Measurements from ENCODE around the gene PCCA.

DNA sequence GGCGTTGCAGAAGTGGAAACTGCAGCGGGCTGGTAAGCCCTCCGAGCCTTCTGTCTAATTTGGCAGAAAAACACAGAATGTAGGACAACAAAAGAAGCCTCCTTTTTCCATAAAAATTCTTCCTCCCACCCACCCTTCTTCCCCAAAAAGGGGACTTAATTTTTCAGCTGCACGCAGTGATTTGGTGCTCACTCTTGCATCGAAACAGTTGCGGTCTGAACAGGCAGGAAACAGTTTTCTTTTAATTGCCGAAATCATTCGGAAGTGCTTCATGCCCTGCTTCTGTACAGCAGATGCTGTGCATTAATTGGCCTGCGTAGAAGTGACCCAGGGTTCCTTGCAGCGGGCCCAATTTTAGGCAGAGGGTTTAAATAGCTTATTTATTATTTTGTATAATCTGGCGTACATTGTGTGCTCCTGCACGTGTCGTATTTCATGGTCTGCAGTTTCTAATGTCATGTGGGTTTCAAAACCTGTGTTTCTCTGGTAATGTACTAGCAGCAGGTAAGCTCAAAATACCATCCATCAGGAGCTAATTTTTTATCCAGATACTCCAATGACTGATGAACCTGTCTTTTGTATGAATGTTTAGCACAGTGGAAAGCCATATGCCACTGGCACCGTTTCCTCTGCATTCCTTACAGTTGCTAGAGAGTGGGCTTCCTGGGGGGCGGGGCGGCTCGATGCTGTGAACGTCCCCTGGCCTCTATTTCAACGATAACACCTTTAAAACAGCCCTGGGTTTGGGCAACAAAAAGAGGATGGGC is 433.1 kb downstream of the PCCA start:
- TF ChIP-seq, protein P1, sequence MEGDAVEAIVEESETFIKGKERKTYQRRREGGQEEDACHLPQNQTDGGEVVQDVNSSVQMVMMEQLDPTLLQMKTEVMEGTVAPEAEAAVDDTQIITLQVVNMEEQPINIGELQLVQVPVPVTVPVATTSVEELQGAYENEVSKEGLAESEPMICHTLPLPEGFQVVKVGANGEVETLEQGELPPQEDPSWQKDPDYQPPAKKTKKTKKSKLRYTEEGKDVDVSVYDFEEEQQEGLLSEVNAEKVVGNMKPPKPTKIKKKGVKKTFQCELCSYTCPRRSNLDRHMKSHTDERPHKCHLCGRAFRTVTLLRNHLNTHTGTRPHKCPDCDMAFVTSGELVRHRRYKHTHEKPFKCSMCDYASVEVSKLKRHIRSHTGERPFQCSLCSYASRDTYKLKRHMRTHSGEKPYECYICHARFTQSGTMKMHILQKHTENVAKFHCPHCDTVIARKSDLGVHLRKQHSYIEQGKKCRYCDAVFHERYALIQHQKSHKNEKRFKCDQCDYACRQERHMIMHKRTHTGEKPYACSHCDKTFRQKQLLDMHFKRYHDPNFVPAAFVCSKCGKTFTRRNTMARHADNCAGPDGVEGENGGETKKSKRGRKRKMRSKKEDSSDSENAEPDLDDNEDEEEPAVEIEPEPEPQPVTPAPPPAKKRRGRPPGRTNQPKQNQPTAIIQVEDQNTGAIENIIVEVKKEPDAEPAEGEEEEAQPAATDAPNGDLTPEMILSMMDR (conservative IDR thresholded peaks at IDR 0.05 in 1 of 2, IDR thresholded peaks at IDR 0.05 in 1 of 2; ENCODE audit: low read depth in 1 of 2, low read length in 2 of 2) = no peak
- no peak for TF ChIP-seq EZH2 (IDR thresholded peaks at IDR 0.05; ENCODE audit: low read length, missing control alignments)
